ENCODE data around the gene TFB1M.

- TF ChIP-seq CTCF (IDR thresholded peaks at IDR 0.05) (no peak), POLR2A (IDR thresholded peaks at IDR 0.05) (no peak), EP300 (IDR thresholded peaks at IDR 0.05) (no peak)
These were observed 14.5 kb upstream of the TFB1M start for GRCh38 chr6:155328539-155329459.

Measured in ovary (tissue), 3 donors.